Stimulated activated CD8-positive, alpha-beta memory T cell treated with anti-CD3 and anti-CD28 coated beads, Interleukin-4, amount 100 ng/mL, for 1 hour (primary cell): ENCODE measurements around the gene NR2E1.

Experiments
- DNase-seq, 2 donors: peaks; one replicate each; pipeline ENCODE4 v3.0.0-alpha.2; 2020; ENCODE audit warnings: low read depth in 2 of 2, low spot score in 1 of 2

The NR2E1 gene

DNA sequence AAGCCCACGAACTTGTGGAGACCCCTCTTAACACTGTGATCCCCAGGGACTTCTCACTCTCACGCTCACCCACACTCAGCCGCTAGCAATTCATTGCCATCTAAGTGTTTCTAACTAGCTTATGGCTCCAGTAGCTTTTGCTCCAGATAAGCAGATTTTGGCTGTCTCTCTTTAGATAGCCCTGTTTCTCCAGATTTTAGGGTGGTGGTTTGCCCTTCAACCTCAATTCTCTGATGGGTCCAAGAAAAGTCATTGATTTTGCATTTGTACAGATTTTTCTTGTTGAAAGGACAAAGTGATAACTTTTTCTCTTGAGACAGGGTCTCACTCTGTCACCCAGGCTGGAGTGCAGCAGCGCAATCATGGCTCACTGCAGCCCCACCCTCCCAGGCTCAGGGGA, 41.2 kb downstream of the NR2E1 start:
- DNase-seq, result no peak

DNA sequence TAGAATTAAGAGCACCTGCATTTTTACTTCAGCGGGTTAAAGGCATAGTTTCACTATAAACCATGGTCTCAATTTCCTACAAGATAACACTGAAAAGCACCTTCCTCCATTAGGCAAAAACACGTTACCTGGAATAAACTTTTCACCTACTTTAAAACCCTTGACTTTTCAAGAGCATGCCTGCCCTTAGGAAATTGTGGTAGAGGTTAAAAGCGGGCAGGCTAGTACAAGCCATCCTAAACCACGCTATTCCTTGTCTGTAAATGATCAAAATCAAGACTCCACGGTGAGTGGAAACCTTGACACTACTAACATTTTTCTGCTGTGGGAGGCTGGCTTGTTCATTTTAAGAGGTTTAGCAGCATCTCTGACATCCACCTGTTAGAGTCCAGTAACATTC, 43.9 kb downstream of the NR2E1 start:
- DNase-seq, result no peak

GRCh38 chr6:108210556-108210955, 44.7 kb downstream of the NR2E1 start:
- no peak for DNase-seq

DNA sequence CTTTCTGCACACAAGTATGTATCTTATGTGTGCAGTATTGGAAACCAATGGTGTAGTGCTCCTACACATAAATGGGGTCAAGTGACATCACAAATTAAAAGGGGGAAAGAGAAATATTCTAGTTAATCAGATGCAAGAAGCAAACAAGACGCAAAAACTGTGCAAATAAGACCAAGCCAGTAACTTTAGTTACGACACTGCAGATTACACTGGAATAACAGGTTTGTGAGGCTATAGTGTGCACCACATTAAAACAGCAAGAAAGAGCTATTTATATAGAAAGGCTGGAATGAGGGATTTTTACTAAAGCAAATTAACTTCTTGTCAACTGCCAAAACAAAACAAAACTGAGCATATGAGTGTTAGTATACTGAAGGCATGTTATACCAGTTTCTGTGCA, 45.8 kb downstream of the NR2E1 start:
- DNase-seq, result no peak

DNA sequence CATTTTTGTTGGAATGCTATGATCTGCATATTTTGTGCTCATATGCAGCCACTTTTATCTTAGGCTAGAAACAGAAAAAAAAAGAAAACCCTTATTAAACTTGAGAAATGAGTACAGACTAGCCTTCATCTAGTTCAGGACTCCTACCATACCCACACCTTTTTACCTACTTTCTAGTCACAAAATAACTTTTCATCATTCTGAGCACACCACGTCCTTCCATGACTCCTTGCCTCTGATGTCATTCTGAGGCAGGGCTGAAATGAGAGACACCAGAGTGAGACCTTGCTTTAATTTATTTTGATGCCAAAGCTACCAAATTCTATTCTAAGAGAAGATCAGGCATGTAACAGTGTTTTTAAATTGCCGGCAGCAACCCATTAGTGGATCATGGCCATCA, 56.2 kb downstream of the NR2E1 start:
- no peak for DNase-seq

DNA sequence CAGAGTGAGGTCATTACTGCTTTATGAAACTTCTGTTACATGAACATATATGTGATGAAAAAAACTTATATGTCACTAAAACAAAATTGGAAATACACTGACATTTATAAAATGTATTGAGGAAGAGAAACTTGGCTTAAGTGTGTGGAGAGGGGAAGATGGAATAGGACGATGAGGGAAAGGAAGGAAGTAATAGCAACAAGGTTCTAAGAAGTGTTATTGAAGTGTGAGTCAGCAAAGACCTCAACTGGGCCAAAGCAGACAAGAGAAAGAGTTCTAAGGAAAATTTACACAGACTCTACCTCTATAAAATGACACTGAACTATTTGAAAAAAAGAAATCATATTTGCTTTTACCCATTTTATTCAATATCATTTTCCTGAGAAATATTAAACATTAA, 56.7 kb downstream of the NR2E1 start:
- DNase-seq, result no peak

DNA sequence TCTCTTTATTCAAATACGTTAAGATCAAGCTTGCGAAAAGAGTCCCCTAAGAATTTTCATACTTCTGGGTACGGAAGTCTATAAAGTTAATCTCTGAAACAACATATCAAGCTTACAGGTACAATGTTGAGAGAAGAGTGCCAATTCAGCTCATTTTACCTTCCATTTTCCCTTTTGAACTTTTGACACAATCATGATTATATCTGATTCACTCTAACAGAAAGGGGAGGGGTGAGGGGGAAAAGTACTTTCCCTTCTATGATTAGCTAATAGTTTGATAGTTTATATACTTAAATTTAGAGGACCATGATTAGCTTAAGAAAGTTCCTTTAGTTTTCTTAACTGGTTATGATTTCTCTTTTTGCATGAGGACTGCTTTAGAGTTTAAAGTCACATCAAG, 61.5 kb downstream of the NR2E1 start:
- no peak for DNase-seq

DNA sequence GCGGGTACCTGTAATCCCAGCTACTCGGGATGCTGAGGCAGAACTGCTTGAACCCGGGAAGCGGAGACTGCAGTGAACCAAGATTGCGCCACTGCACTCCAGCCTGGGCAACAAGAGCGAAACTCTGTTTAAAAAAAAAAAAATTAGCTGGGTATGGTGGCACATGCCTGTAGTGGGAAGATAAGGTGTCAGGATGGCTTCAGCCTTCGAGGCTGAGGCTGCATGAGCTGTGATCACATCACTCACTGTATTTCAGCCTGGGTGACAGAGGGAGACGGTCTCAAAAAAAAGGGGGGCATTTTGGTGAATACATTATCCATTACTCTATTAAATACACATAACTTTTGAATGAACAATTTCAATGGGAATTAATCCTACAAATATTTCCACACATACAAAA, 62.6 kb downstream of the NR2E1 start:
- no peak for DNase-seq

DNA sequence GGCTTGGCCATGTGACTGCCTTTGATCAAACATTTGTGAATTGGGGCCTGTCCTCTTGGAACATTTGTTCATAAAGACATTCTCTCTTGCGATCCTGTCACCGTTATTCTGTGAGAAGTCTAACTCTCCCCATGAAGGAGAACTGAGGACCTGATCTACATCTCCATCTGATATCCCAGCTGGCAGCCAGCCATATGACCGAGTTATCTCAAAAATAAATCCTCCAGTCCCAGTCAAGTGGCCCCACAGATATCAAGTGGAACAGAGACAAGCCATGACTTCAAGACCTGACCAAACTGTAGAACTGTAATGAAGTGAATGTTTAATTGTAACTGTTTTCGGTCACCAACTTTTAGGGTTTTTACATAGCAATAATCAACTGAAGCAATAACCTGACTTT, 69.3 kb downstream of the NR2E1 start:
- DNase-seq, result no peak

DNA sequence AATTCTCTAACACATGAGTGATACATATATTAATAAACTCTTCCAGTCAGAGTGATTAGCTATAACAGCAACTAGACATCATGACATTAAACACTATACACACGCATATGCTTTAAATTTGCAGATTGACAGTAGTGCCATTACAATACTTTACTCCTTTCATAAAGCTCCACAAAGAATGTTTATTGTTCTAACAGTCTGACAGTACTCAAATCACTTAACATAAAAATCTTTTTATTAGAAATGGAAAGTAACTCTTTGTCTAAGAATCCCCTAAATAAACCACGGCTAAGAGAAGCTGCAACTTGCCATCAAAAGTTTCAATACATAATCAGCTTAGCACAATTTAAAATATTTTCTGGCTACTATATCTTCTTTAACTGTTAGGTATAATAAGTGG, 71.0 kb downstream of the NR2E1 start:
- DNase-seq, result no peak

DNA sequence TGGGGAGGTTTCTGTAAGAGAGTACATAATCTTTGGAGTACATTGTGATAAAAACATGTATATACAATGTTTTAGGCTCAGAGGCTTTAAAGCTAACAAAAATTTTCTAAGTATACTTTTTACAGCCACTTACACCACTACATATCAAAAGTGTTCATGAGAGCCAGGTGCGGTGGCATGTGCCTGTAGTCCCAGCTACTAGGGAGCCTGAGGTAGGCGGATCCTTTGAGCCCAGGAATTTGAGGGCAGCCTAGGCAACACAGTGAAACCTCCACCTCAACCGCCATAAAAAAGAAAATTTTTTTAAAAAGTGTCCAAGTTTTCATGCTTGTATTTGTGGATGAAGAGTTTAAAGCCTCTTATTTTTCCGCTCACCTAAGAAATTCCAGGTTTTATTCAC, 72.5 kb downstream of the NR2E1 start:
- no peak for DNase-seq
